Measurements from ENCODE around the gene ZCCHC24.

ZCCHC24 gene

DNA sequence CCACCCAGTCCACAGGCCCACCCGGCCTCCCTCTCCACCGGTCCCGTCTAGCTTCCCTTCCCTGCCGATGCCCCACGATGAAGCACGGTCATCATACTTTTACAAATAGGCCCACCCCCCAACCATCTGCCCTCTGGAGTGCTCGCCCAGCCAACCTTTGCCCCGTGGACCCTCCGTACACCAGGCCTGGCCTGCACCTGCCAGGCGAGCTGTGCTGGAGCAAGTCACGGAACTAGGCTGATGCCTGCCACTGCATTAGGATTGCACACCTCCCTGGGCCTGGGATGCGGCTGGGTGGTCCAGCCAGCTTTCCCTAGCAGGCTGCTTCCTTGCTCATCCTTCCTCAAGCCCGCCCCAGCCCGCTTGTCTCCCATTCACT is 53.4 kb downstream of the ZCCHC24 start:
- Histone ChIP-seq H4K20me1 (ENCODE audit: insufficient read depth) (no peaks in the 10 kb centered on the region), H3K36me3 (ENCODE audit: insufficient read depth) (no peaks in the 10 kb centered on the region), H3K4me1 (ENCODE audit: low read depth, poor library complexity, severe bottlenecking) (no peaks in the 10 kb centered on the region), H3K27ac (no peak overlapping the region), H3K27me3 (ENCODE audit: insufficient read depth, low read depth) (no peaks in the 10 kb centered on the region), H2AFZ (ENCODE audit: low read depth) (no peak overlapping the region), H3K4me2 (no peak overlapping the region), H3K9ac (no peak overlapping the region), H3K4me3 (IDR thresholded peaks at IDR 0.05; ENCODE audit: insufficient read depth, low read depth, low read length) (no peak overlapping the region), H3K79me2 (ENCODE audit: insufficient read depth, low read depth) (no peaks in the 10 kb centered on the region)
- TF ChIP-seq, protein P1, sequence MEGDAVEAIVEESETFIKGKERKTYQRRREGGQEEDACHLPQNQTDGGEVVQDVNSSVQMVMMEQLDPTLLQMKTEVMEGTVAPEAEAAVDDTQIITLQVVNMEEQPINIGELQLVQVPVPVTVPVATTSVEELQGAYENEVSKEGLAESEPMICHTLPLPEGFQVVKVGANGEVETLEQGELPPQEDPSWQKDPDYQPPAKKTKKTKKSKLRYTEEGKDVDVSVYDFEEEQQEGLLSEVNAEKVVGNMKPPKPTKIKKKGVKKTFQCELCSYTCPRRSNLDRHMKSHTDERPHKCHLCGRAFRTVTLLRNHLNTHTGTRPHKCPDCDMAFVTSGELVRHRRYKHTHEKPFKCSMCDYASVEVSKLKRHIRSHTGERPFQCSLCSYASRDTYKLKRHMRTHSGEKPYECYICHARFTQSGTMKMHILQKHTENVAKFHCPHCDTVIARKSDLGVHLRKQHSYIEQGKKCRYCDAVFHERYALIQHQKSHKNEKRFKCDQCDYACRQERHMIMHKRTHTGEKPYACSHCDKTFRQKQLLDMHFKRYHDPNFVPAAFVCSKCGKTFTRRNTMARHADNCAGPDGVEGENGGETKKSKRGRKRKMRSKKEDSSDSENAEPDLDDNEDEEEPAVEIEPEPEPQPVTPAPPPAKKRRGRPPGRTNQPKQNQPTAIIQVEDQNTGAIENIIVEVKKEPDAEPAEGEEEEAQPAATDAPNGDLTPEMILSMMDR (conservative IDR thresholded peaks at IDR 0.05; ENCODE audit: low read depth, low read length) = no peak

DNA sequence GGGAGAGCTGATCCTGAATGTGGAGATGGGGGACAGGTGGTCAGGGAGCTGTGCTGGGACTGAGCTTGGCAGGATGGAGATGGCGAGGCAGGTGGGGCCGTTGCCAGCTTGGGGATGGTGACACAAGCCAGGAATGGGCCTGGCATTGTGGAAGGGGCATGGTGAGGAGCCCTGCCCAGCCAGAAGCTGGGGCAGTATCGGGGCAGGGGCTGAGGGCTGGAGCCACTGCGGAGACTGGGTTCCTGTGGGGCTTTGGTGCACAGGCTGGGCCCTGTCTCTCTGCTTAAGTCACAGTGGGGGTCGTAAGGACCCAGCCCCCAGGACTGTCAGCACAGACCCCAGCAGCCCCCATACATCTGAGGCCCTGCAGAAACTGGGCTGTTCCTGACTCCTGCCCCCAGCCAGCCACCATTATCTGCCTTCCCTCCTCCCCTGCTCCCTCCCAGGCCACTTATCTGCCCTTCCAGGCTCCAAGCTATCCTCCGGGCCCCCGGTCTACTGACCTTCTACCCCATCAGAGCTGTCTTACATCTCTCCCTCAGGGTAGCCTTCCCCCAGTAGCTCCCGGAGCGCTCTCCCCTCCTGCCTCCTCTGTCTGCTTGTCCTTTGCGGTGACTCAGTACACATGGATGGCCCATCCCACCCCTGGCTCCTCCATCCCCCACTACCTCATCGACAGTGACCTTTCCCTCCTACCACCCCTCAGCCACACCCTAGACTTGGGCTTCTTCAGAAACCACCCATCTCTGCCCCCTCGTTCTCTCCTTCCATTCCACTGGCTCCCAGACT is 54.0 kb downstream of the ZCCHC24 start:
- Histone ChIP-seq H3K27me3 (ENCODE audit: insufficient read depth, low read depth) (no peaks in the 10 kb centered on the region), H3K4me3 (IDR thresholded peaks at IDR 0.05; ENCODE audit: insufficient read depth, low read depth, low read length) (no peak overlapping the region), H3K79me2 (ENCODE audit: insufficient read depth, low read depth) (no peaks in the 10 kb centered on the region), H3K4me1 (ENCODE audit: low read depth, poor library complexity, severe bottlenecking) (no peaks in the 10 kb centered on the region), H3K9ac (no peak overlapping the region), H2AFZ (ENCODE audit: low read depth) (no peak overlapping the region), H3K4me2 (no peak overlapping the region), H3K36me3 (ENCODE audit: insufficient read depth) (no peaks in the 10 kb centered on the region), H4K20me1 (ENCODE audit: insufficient read depth) (no peaks in the 10 kb centered on the region), H3K27ac (no peak overlapping the region)
- TF ChIP-seq, protein P1 (conservative IDR thresholded peaks at IDR 0.05; ENCODE audit: low read depth, low read length) = no peak

DNA sequence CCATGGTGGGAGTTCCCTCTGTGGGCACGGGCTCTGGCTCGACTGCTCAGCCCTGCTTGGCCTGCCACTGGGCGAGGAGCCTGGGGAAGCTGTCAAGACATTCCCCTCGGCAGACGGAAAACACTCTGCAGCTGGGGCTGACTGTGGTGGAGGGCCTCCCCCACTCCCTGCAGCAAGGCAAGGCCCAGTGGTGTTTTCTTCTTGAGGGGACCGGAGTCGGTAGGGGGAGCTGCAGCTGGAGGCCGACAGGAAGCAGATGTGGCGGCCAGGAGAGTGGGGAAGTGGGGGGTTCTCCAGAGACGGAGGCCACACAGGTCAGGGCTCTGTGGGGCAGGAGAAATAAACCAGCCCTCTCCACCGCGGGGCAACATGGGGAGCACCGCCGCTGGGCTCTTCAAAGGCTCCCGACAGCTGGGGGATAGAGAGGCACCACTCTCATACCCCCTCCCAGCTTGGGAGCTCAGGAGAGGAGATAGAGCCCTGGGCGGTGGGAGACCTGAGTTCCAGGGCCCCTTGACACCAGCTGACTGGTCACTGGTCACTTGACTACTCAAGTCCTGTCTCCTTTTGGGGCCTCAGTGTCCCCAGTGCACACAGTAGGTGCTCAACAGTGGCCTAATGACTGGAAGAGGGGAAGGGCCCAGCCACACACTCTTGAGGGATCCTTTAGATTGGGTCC is 54.7 kb downstream of the ZCCHC24 start:
- Histone ChIP-seq H4K20me1 (ENCODE audit: insufficient read depth) (no peaks in the 10 kb centered on the region), H2AFZ (ENCODE audit: low read depth) (no peak overlapping the region), H3K36me3 (ENCODE audit: insufficient read depth) (no peaks in the 10 kb centered on the region), H3K4me3 (IDR thresholded peaks at IDR 0.05; ENCODE audit: insufficient read depth, low read depth, low read length) (no peak overlapping the region), H3K27me3 (ENCODE audit: insufficient read depth, low read depth) (no peaks in the 10 kb centered on the region), H3K79me2 (ENCODE audit: insufficient read depth, low read depth) (no peaks in the 10 kb centered on the region), H3K9ac (no peak overlapping the region), H3K4me1 (ENCODE audit: low read depth, poor library complexity, severe bottlenecking) (no peaks in the 10 kb centered on the region), H3K4me2 (no peak overlapping the region), H3K27ac (no peak overlapping the region)
- TF ChIP-seq, protein P1 (conservative IDR thresholded peaks at IDR 0.05; ENCODE audit: low read depth, low read length) = no peak

DNA sequence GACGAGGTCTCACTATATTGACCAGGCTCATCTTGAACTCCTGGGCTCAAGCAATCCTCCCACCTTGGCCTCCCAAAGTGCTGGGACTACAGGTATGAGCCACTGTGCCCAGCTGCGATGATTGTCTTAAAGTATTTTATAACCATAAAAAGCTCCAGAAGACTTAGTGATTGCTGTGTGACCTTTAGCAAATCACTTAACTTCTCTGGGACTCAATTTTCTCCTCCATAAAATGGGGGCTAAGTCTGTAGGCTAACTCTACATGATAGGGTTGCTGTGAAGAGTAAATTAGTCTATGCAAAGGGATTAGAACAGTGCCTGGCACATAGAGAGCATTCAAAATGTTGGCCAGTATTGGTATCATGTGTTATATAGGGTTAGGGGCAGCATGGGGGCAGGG is 55.4 kb downstream of the ZCCHC24 start:
- no peak overlapping the region for H3K4me2 ChIP-seq
- H3K27me3 ChIP-seq (ENCODE audit: insufficient read depth, low read depth) = no peaks in the 10 kb centered on the region
- TF ChIP-seq, protein P1 (conservative IDR thresholded peaks at IDR 0.05; ENCODE audit: low read depth, low read length) = no peak
- no peak overlapping the region for H2AFZ ChIP-seq (ENCODE audit: low read depth)
- no peak overlapping the region for H3K27ac ChIP-seq
- H3K9ac ChIP-seq = no peak overlapping the region
- H3K4me1 ChIP-seq (ENCODE audit: low read depth, poor library complexity, severe bottlenecking) = no peaks in the 10 kb centered on the region
- no peaks in the 10 kb centered on the region for H3K36me3 ChIP-seq (ENCODE audit: insufficient read depth)
- no peaks in the 10 kb centered on the region for H4K20me1 ChIP-seq (ENCODE audit: insufficient read depth)
- no peak overlapping the region for H3K4me3 ChIP-seq (IDR thresholded peaks at IDR 0.05; ENCODE audit: insufficient read depth, low read depth, low read length)
- no peaks in the 10 kb centered on the region for H3K79me2 ChIP-seq (ENCODE audit: insufficient read depth, low read depth)
